ENCODE results near the gene PCNT. TPM values are rescaled to one million over a fixed set of nuclear protein-coding genes. Genes with fewer than 3 reads are reported as not detected.

The PCNT gene
- total RNA-seq, 1 donor from 2014 or later, result 11.1 TPM

GRCh38 chr21:46285761-46286647 is 38.0 kb upstream of the PCNT start, which contains the start of gene YBEY:
Gene YBEY (plus strand): TSS chr21:46286342. CDS start chr21:46286914, 572 bp downstream.
- Histone ChIP-seq H3K36me3 (ENCODE audit: control insufficient read depth, insufficient read depth, low read length) (peaks cover 4% of the 10 kb centered on the region), H3K27me3 (ENCODE audit: control insufficient read depth, insufficient read depth, low read length) (no peaks in the 10 kb centered on the region), H3K4me3 (ENCODE audit: low read depth, low read length) (peak within 1 kb of the TSS; percentile 78)
- peak; percentile 58 for TF ChIP-seq CTCF (IDR thresholded peaks at IDR 0.05; ENCODE audit: insufficient read depth, low read length, severe bottlenecking)
- FAIRE-seq, result no peak
- DNase-seq (ENCODE audit: low read depth), result peak; percentile 70

- DNase-seq (ENCODE audit: low read depth) (no peak), FAIRE-seq (no peak)
- peak overlapping the region; percentile 78 for H3K4me3 ChIP-seq (ENCODE audit: low read depth, low read length)
- TF ChIP-seq CTCF (IDR thresholded peaks at IDR 0.05; ENCODE audit: insufficient read depth, low read length, severe bottlenecking), result no peak
- H3K27me3 ChIP-seq (ENCODE audit: control insufficient read depth, insufficient read depth, low read length), result no peaks in the 10 kb centered on the region
- peaks cover 4% of the 10 kb centered on the region for H3K36me3 ChIP-seq (ENCODE audit: control insufficient read depth, insufficient read depth, low read length)
These were observed 37.3 kb upstream of the PCNT start for GRCh38 chr21:46286648-46287002.

GRCh38 chr21:46287541-46287940 is 36.4 kb upstream of the PCNT start:
- H3K27me3 ChIP-seq (ENCODE audit: control insufficient read depth, insufficient read depth, low read length), result no peaks in the 10 kb centered on the region
- FAIRE-seq (no peak), DNase-seq (ENCODE audit: low read depth) (no peak)
- no peak overlapping the region for H3K4me3 ChIP-seq (ENCODE audit: low read depth, low read length)
- no peak for TF ChIP-seq CTCF (IDR thresholded peaks at IDR 0.05; ENCODE audit: insufficient read depth, low read length, severe bottlenecking)
- H3K36me3 ChIP-seq (ENCODE audit: control insufficient read depth, insufficient read depth, low read length), result peaks cover 7% of the 10 kb centered on the region

- no peaks in the 10 kb centered on the region for H3K27me3 ChIP-seq (ENCODE audit: control insufficient read depth, insufficient read depth, low read length)
- no peak for TF ChIP-seq CTCF (IDR thresholded peaks at IDR 0.05; ENCODE audit: insufficient read depth, low read length, severe bottlenecking)
- DNase-seq (ENCODE audit: low read depth) (no peak), FAIRE-seq (peak; percentile 99)
- no peak overlapping the region for H3K4me3 ChIP-seq (ENCODE audit: low read depth, low read length)
- peaks cover 4% of the 10 kb centered on the region for H3K36me3 ChIP-seq (ENCODE audit: control insufficient read depth, insufficient read depth, low read length)
These were observed 34.2 kb upstream of the PCNT start for GRCh38 chr21:46289655-46290179.

- Histone ChIP-seq H3K36me3 (ENCODE audit: control insufficient read depth, insufficient read depth, low read length) (peaks cover 3% of the 10 kb centered on the region), H3K4me3 (ENCODE audit: low read depth, low read length) (no peak overlapping the region), H3K27me3 (ENCODE audit: control insufficient read depth, insufficient read depth, low read length) (no peaks in the 10 kb centered on the region)
- DNase-seq (ENCODE audit: low read depth), result no peak
- FAIRE-seq, result no peak
- no peak for TF ChIP-seq CTCF (IDR thresholded peaks at IDR 0.05; ENCODE audit: insufficient read depth, low read length, severe bottlenecking)
These were observed 32.4 kb upstream of the PCNT start for GRCh38 chr21:46291561-46291960.
